IgD-negative memory B cell (primary cell): ENCODE results near the gene SLC2A6. TPM values are rescaled to one million over a fixed set of nuclear protein-coding genes. Genes with fewer than 3 reads are reported as not detected.

Source experiments
- H3K27ac Mint-ChIP-seq, 3 donors: one replicate each; pipeline ENCODE4 v1.8.0; 2020 to 2022; ENCODE audit warnings: mild to moderate bottlenecking in 3 of 3, mixed read lengths in 3 of 3, moderate library complexity in 1 of 3
- H3K27me3 Mint-ChIP-seq: one replicate; pipeline ENCODE4 v1.8.0; 2021; ENCODE audit warnings: mixed read lengths
- H3K36me3 Mint-ChIP-seq: one replicate; pipeline ENCODE4 v1.8.0; 2020; ENCODE audit warnings: mild to moderate bottlenecking, mixed read lengths
- H3K4me1 Mint-ChIP-seq, 3 donors: one replicate each; pipeline ENCODE4 v1.8.0; 2020 to 2022; ENCODE audit warnings: mixed read lengths in 3 of 3, mild to moderate bottlenecking in 1 of 3
- H3K4me3 Mint-ChIP-seq, 4 donors: one replicate each; pipeline ENCODE4 v1.8.0; 2020 to 2022; ENCODE audit warnings: mild to moderate bottlenecking in 4 of 4, mixed read lengths in 4 of 4, moderate library complexity in 3 of 4
- H3K9me3 Mint-ChIP-seq, 3 donors: one replicate each; pipeline ENCODE4 v1.8.0; 2020 to 2021; ENCODE audit warnings: mixed read lengths in 3 of 3, mild to moderate bottlenecking in 1 of 3
- polyA plus RNA-seq: library from polyadenylated mRNA; unstranded; fragments of 300-500 nt; fragmentation: Illumina TruSeq; gene quantifications from one replicate; pipeline ENCODE4 v1.2.3, GENCODE V29; 2021

Gene SLC2A6
- polyA plus RNA-seq, 1 donor from 2014 or later: 65.2 TPM

- H3K4me3 Mint-ChIP-seq: no peak overlapping the region
- H3K9me3 Mint-ChIP-seq: no peaks in the 10 kb centered on the region
- peaks cover 4% of the 10 kb centered on the region for H3K27me3 Mint-ChIP-seq
- no peak overlapping the region for H3K27ac Mint-ChIP-seq
- no peaks in the 10 kb centered on the region for H3K36me3 Mint-ChIP-seq
- no peaks in the 10 kb centered on the region for H3K4me1 Mint-ChIP-seq
Observed at GRCh38 chr9:133519693-133520092, 40.8 kb upstream of the SLC2A6 start.

DNA sequence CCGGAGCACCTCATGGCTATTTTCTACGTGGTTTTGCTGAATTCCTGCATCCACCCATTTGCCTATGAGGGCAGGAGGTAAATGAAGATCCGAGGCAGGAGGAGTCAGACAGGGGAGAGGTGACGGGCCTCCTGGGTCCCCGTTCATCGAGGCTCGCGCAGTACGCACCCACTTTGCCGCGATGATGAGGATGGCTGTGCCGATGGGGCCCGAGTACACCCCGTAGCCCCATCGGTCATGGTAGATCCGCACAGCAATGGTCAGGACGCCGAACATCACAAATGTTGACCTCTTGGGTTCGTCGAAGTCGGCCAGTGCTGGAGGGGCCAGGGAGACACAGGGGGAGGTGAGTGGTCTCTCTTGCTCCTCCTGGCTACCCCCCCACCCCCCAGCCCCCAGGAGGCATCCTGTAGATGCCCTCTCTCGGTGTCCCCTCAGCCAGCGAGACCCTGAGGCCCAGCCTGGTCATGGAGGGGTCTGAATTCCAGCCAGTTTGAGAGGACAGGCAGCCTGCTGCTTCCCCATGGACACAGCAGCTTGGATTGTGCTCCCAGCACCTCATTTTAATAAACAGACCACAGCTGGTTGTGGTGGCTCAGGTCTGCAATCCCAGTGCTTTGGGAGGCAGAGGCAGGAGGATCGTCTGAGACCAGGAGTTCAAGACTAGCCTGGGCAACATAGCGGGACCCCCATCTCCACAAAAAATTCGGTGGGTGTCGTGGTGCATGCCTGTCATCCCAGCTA lies 40.0 kb upstream of the SLC2A6 start:
- no peaks in the 10 kb centered on the region for H3K9me3 Mint-ChIP-seq

DNA sequence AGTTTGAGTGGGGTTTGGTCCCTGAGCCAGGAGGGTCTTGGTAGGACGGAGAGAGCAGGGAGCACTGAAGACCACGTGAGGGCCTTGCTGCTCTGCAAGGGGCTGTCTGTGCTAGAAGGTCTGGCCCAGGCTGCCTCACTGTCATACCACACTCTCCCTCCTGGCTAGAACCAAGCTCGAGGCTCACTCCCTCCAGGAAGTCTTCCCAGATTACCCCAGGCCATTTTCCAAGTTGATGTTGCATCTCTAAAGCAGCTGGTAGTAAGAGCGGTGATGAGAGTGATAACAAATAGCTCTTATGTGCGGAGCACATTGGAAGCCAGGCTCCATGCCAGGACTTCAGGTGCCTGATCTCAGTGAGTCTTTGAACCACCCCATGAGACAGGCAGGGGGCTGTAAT lies 39.3 kb upstream of the SLC2A6 start:
- Mint-ChIP-seq H3K9me3 (no peaks in the 10 kb centered on the region), H3K36me3 (peaks cover 2% of the 10 kb centered on the region), H3K27ac (no peak overlapping the region), H3K27me3 (peaks cover 3% of the 10 kb centered on the region), H3K4me3 (no peak overlapping the region), H3K4me1 (no peaks in the 10 kb centered on the region)

More for the DNA sequence above, 40.0 kb upstream of the SLC2A6 start:
- H3K27ac Mint-ChIP-seq: no peak overlapping the region
- H3K4me3 Mint-ChIP-seq: no peak overlapping the region
- H3K4me1 Mint-ChIP-seq: no peaks in the 10 kb centered on the region
- H3K27me3 Mint-ChIP-seq: peaks cover 3% of the 10 kb centered on the region
- peaks cover 2% of the 10 kb centered on the region for H3K36me3 Mint-ChIP-seq

- Mint-ChIP-seq H3K27ac (no peak overlapping the region), H3K27me3 (peaks cover 3% of the 10 kb centered on the region), H3K4me1 (no peaks in the 10 kb centered on the region), H3K4me3 (no peak overlapping the region), H3K9me3 (no peaks in the 10 kb centered on the region), H3K36me3 (peaks cover 2% of the 10 kb centered on the region)
Observed at GRCh38 chr9:133517711-133518110, 38.8 kb upstream of the SLC2A6 start.

DNA sequence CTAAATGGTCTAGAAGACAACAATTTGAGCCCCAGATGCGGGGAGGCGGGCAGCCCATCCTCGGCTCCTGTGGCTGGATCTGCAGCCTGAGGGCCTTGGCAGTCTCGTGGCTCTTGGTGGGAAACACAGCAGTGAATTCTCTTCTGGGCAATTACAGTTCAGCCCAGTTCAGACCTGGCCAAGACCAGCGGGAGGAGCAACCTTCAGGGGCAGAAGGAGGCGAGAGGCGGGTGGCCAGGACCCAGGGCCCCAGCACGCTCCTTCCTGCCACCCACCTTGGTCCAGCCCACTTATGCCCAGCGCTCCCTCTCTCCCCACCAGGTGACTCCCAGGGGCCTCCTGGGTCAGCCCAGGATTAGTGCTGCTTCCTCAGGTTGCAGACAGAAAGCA lies 38.1 kb upstream of the SLC2A6 start:
- H3K27me3 Mint-ChIP-seq: peaks cover 3% of the 10 kb centered on the region
- H3K4me3 Mint-ChIP-seq: no peak overlapping the region
- no peaks in the 10 kb centered on the region for H3K9me3 Mint-ChIP-seq
- peaks cover 2% of the 10 kb centered on the region for H3K36me3 Mint-ChIP-seq
- no peak overlapping the region for H3K27ac Mint-ChIP-seq
- no peaks in the 10 kb centered on the region for H3K4me1 Mint-ChIP-seq

DNA sequence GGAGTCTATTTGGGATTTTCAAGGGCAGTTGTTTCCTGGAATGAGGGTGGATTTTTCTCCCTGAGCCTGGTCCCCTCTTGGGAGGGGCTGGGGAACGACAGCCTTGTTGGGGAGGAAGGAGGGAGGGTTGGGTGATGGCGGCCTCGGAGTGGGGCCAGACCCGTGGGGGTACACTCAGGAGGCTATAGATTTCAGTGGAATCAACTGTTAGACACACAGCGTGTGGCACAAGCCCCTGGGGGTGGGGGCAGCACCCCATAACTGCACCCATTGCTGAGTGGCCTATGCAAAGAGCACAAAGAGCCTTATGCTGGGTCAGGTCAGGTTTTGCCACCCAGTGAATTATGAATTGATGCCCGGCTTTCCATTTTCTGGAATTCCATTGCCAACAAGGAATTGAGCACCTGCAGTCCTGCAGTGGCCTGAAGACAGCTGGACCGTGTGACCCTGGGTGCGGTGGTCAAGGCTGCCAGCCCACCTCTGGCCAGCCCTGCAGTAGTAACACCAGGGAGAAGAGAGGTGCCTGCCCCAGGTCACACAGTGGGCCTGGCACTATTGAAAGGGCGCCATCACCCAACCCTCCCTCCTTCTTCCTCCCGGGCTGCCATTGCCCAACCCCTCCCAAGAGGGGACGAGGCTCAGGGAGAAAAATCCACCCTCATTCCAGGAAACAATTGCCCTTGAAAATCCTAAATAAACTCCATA lies 37.5 kb upstream of the SLC2A6 start:
- no peaks in the 10 kb centered on the region for H3K4me1 Mint-ChIP-seq
- no peak overlapping the region for H3K27ac Mint-ChIP-seq
- no peaks in the 10 kb centered on the region for H3K9me3 Mint-ChIP-seq
- peaks cover 2% of the 10 kb centered on the region for H3K36me3 Mint-ChIP-seq
- H3K27me3 Mint-ChIP-seq: peaks cover 3% of the 10 kb centered on the region
- no peak overlapping the region for H3K4me3 Mint-ChIP-seq

DNA sequence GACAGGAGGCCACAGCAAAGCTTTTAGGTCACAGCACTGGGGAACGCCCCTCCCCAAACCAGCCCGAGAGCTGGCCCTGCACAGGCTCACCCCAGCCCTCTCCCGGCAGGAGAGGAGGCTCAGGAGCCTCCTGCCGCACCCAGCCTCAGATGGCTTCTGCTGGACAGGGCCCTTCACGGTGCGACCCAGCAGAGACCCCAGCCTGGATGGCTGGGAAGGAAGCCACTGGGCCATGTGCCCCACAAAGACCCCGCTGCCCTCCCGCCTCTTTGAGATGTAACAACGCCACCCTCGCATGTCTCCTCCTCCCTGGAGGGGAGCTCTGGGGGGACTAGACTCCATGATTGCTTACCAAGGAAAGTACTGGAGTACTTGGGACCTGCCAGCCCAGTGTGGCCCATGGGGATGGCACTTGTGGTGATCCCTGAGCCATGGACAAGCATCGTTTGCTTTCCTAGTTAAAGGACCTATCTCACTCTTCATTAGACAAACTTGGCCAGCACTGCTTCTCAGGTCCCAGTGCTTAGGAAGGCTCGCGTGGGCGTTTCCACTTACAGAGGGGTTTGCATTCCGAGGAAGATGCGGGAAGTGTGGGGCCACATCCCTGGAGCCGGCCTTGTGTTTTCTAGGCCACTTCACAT lies 36.8 kb upstream of the SLC2A6 start:
- Mint-ChIP-seq H3K27me3 (peaks cover 3% of the 10 kb centered on the region), H3K27ac (no peak overlapping the region), H3K4me1 (no peaks in the 10 kb centered on the region), H3K36me3 (peaks cover 2% of the 10 kb centered on the region), H3K4me3 (no peak overlapping the region), H3K9me3 (no peaks in the 10 kb centered on the region)

DNA sequence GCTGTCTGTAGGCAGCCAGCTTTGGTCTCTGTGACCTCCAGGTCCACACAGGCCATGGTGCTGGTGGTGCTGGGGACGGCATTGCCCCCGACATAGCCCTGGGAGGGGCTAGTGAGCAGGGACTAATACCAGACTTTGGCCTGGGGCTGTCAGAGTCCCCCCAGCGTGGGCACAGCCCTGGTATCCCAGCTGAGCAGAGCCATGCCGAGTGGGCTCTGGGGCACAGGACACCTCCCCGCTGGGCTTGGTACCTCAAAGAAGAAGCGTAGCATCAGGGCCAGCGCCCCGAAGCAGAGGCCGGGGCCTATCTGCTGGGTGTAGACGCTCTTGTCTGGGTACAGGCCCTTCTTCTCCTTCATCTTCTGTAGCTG lies 36.3 kb upstream of the SLC2A6 start:
- Mint-ChIP-seq H3K27me3 (peaks cover 4% of the 10 kb centered on the region), H3K4me3 (no peak overlapping the region), H3K36me3 (peaks cover 2% of the 10 kb centered on the region), H3K4me1 (no peaks in the 10 kb centered on the region), H3K27ac (no peak overlapping the region), H3K9me3 (no peaks in the 10 kb centered on the region)

- H3K27me3 Mint-ChIP-seq: peaks cover 6% of the 10 kb centered on the region
- peaks cover 2% of the 10 kb centered on the region for H3K36me3 Mint-ChIP-seq
- H3K4me1 Mint-ChIP-seq: no peaks in the 10 kb centered on the region
- H3K27ac Mint-ChIP-seq: no peak overlapping the region
- no peaks in the 10 kb centered on the region for H3K9me3 Mint-ChIP-seq
- H3K4me3 Mint-ChIP-seq: no peak overlapping the region
Observed at GRCh38 chr9:133514460-133515239, 35.8 kb upstream of the SLC2A6 start.

GRCh38 chr9:133513214-133514100 lies 34.6 kb upstream of the SLC2A6 start:
- Mint-ChIP-seq H3K27me3 (peaks cover 8% of the 10 kb centered on the region), H3K27ac (no peak overlapping the region), H3K4me3 (no peak overlapping the region), H3K36me3 (peaks cover 2% of the 10 kb centered on the region), H3K9me3 (no peaks in the 10 kb centered on the region), H3K4me1 (peaks cover 0 to 4% (median 0%) of the 10 kb centered on the region in 3 donors)

- H3K9me3 Mint-ChIP-seq: no peaks in the 10 kb centered on the region
- peaks cover 2% of the 10 kb centered on the region for H3K36me3 Mint-ChIP-seq
- H3K27ac Mint-ChIP-seq: no peak overlapping the region
- no peak overlapping the region for H3K4me3 Mint-ChIP-seq
- H3K4me1 Mint-ChIP-seq: peaks cover 0 to 4% (median 0%) of the 10 kb centered on the region in 3 donors
- peaks cover 7% of the 10 kb centered on the region for H3K27me3 Mint-ChIP-seq
Observed at GRCh38 chr9:133512253-133513213, 33.6 kb upstream of the SLC2A6 start.

DNA sequence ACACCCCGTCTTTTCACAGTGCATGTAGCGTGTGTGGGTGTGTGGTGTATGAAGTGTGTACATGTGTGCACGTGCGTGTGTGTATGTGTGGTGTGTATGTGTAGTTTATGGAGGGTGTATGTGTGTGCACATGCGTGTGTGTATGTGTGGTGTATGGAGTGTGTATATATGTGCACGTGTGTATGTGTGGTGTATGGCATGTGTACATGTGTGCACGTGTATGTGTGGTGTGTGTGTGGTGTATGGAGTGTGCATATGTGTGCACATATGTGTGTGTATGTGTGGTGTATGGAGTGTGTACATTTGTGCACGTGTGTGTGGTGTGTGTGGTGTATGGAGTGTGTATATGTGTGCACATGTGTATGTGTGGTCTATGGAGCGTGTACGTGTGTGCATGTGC lies 32.7 kb upstream of the SLC2A6 start:
- no peak overlapping the region for H3K27ac Mint-ChIP-seq
- peaks cover 2% of the 10 kb centered on the region for H3K36me3 Mint-ChIP-seq
- peaks cover 0 to 4% (median 0%) of the 10 kb centered on the region in 3 donors for H3K4me1 Mint-ChIP-seq
- no peak overlapping the region for H3K4me3 Mint-ChIP-seq
- H3K9me3 Mint-ChIP-seq: no peaks in the 10 kb centered on the region
- H3K27me3 Mint-ChIP-seq: peaks cover 12% of the 10 kb centered on the region

GRCh38 chr9:133510926-133511505 lies 32.1 kb upstream of the SLC2A6 start:
- H3K27me3 Mint-ChIP-seq: peaks cover 12% of the 10 kb centered on the region
- H3K4me3 Mint-ChIP-seq: no peak overlapping the region
- peaks cover 0 to 4% (median 0%) of the 10 kb centered on the region in 3 donors for H3K4me1 Mint-ChIP-seq
- H3K9me3 Mint-ChIP-seq: no peaks in the 10 kb centered on the region
- H3K27ac Mint-ChIP-seq: no peak overlapping the region
- peaks cover 2% of the 10 kb centered on the region for H3K36me3 Mint-ChIP-seq
